ENCODE results near the gene NDNF.

The NDNF gene

GRCh38 chr4:121072224-121073003 lies at the start of gene NDNF:
NDNF (minus strand) TSS chr4:121072535; CDS start chr4:121045837, 26,698 bp downstream.
- intact Hi-C loops (cut with DNase I): no loop called here
- DNase-seq: peak in 8 of 10 donors; percentile 14 to 84 (median 38)

- intact Hi-C loops (cut with DNase I): no loop called here
- no peak for DNase-seq
Measured at GRCh38 chr4:121119715-121120114, 47.4 kb upstream of the NDNF start.

GRCh38 chr4:121118344-121118743 lies 46.0 kb upstream of the NDNF start:
- intact Hi-C loops (cut with DNase I): no loop called here
- DNase-seq: no peak

GRCh38 chr4:121114756-121115155 lies 42.4 kb upstream of the NDNF start:
- intact Hi-C loops (cut with DNase I): no loop called here
- no peak for DNase-seq

- intact Hi-C loops (cut with DNase I): no loop called here
- DNase-seq: no peak
Measured at GRCh38 chr4:121112530-121112929, 40.2 kb upstream of the NDNF start.

- intact Hi-C loops (cut with DNase I): no loop called here
- no peak for DNase-seq
Measured at GRCh38 chr4:121108557-121108956, 36.2 kb upstream of the NDNF start.

- intact Hi-C loops (cut with DNase I): no loop called here
Measured at GRCh38 chr4:121107507-121107906, 35.2 kb upstream of the NDNF start.

GRCh38 chr4:121100093-121100775 lies 27.9 kb upstream of the NDNF start:
- DNase-seq: no peak
- intact Hi-C loops (cut with DNase I): no loop called here

More at GRCh38 chr4:121107507-121107906, 35.2 kb upstream of the NDNF start:
- no peak for DNase-seq

GRCh38 chr4:121098266-121098665 lies 25.9 kb upstream of the NDNF start:
- intact Hi-C loops (cut with DNase I): loop anchor here (10.0 kb wide), 1 partner anchor 373 kb away; no protein-coding TSS in a partner anchor
- DNase-seq: no peak

- DNase-seq: no peak
Measured at GRCh38 chr4:121096629-121097028, 24.3 kb upstream of the NDNF start.

GRCh38 chr4:121096191-121096590 lies 23.9 kb upstream of the NDNF start:
- intact Hi-C loops (cut with DNase I): loop anchor here (1.0 to 10.0 kb wide), 3 partner anchors 371 to 1025 kb away; no protein-coding TSS in a partner anchor
- no peak for DNase-seq

More at GRCh38 chr4:121096629-121097028, 24.3 kb upstream of the NDNF start:
- intact Hi-C loops (cut with DNase I): loop anchor here (1.0 to 10.0 kb wide), 3 partner anchors 372 to 1026 kb away; no protein-coding TSS in a partner anchor

GRCh38 chr4:121094297-121094966 lies 22.1 kb upstream of the NDNF start:
- DNase-seq: no peak
- intact Hi-C loops (cut with DNase I): loop anchor here (10.0 kb wide), 1 partner anchor 370 kb away; no protein-coding TSS in a partner anchor

- intact Hi-C loops (cut with DNase I): loop anchor here (10.0 kb wide), 1 partner anchor 368 kb away; no protein-coding TSS in a partner anchor
Measured at GRCh38 chr4:121093261-121093660, 20.9 kb upstream of the NDNF start.

GRCh38 chr4:121091941-121092340 lies 19.6 kb upstream of the NDNF start:
- intact Hi-C loops (cut with DNase I): loop anchor here (10.0 kb wide), 1 partner anchor 367 kb away; no protein-coding TSS in a partner anchor
- DNase-seq: no peak

More at GRCh38 chr4:121093261-121093660, 20.9 kb upstream of the NDNF start:
- no peak for DNase-seq

- intact Hi-C loops (cut with DNase I): no loop called here
- no peak for DNase-seq
Measured at GRCh38 chr4:121088867-121089266, 16.5 kb upstream of the NDNF start.

- no peak for DNase-seq
- intact Hi-C loops (cut with DNase I): no loop called here
Measured at GRCh38 chr4:121079376-121079775, 7.0 kb upstream of the NDNF start.

GRCh38 chr4:121077496-121077895 lies 5.2 kb upstream of the NDNF start:
- intact Hi-C loops (cut with DNase I): no loop called here
- no peak for DNase-seq

GRCh38 chr4:121076416-121076815 lies 4.1 kb upstream of the NDNF start:
- DNase-seq: no peak
- intact Hi-C loops (cut with DNase I): no loop called here

- intact Hi-C loops (cut with DNase I): no loop called here
- no peak for DNase-seq
Measured at GRCh38 chr4:121073672-121074381, 1.5 kb upstream of the NDNF start.

GRCh38 chr4:121073004-121073435 lies 685 bp upstream of the NDNF start:
- peak in 4 of 10 donors; percentile 10 to 77 (median 30) for DNase-seq
- intact Hi-C loops (cut with DNase I): no loop called here

Measured in posterior cingulate gyrus (tissue), 11 donors.